RWPE2 (cell line): ENCODE data around the gene PAQR5.
A peak's percentile ranks its signal among the peaks of the same experiment; 100 is the strongest.

ENCODE experiments used
- ATAC-seq: fragments of 200-7000 bp; cut with Tn5 transposase; 3 replicates; pipeline ENCODE4 v1.9.1; 2021; ENCODE audit warnings: low read depth
- DNase-seq: peaks from one replicate; pipeline ENCODE4 v3.0.0-alpha.2; 2020; ENCODE audit warnings: low spot score
- H3K27ac ChIP-seq: fragments of 450-650 bp; 2 replicates; pipeline ENCODE4 v1.5.1; 2017; ENCODE audit warnings: mild to moderate bottlenecking; ENCODE audit not compliant: poor library complexity, severe bottlenecking
- H3K27me3 ChIP-seq: fragments of 250-450 bp; sonication (Bioruptor Pico); 2 replicates; pipeline ENCODE4 v1.5.1; 2021; ENCODE audit warnings: mild to moderate bottlenecking, moderate library complexity; ENCODE audit not compliant: insufficient read depth, poor library complexity, severe bottlenecking
- H3K36me3 ChIP-seq: fragments of 250-450 bp; sonication (Bioruptor Pico); 2 replicates; pipeline ENCODE4 v1.5.1; 2020; ENCODE audit warnings: low read depth, mild to moderate bottlenecking, moderate library complexity
- H3K4me1 ChIP-seq: fragments of 250-450 bp; sonication (Bioruptor Pico); 2 replicates; pipeline ENCODE4 v1.5.1; 2021; ENCODE audit warnings: mild to moderate bottlenecking, moderate library complexity; ENCODE audit not compliant: insufficient read depth, poor library complexity, severe bottlenecking
- H3K4me3 ChIP-seq: fragments of 250-450 bp; sonication (Bioruptor Pico); 2 replicates; pipeline ENCODE4 v1.5.1; 2021; ENCODE audit warnings: mild to moderate bottlenecking, moderate library complexity; ENCODE audit not compliant: severe bottlenecking
- H3K9me3 ChIP-seq: fragments of 250-450 bp; sonication (Bioruptor Pico); 2 replicates; pipeline ENCODE4 v1.5.1; 2021; ENCODE audit warnings: mild to moderate bottlenecking, moderate library complexity; ENCODE audit not compliant: severe bottlenecking
- TF ChIP-seq, protein P1 (sequence below): fragments of 450-650 bp; IDR thresholded peaks from one replicate; pipeline ENCODE4 v1.5.1; 2017; ENCODE audit warnings: mild to moderate bottlenecking, moderate library complexity; ENCODE audit not compliant: poor library complexity, severe bottlenecking

The PAQR5 gene

DNA sequence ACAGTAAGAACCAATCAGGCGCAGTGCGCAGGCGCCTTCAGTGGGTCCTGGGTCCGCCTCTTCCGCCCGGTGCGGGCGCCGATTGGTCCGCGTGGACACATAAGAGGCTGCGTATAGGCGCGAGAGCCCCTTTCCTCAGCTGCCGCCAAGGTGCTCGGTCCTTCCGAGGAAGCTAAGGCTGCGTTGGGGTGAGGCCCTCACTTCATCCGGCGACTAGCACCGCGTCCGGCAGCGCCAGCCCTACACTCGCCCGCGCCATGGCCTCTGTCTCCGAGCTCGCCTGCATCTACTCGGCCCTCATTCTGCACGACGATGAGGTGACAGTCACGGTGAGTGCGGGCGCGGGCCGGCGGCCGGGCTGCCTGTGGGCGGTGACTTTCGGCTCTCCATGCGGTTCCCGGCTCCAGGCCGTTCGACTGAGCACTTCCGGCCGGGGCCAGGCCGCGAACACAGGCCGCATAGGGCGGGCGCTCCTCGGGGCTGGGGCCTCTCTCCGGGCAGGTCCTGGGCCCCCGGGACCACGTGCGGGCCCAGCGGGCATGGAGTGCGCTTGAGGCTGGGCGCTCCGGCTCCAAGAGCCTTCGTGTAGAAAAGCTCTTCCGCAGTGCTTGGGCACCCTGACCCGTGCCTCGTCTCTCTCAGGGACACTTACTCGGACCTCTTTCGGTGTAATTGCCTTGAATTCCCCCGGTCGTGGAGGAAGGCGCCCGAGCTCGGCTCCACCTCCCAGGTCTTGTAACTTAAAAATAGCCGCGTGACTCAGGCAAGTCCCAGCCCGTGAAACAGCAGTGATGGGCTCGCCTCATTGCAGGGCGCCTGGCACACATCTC is 154.2 kb downstream of the PAQR5 start, which contains the start of gene RPLP1:
Gene RPLP1, plus strand, starts transcription at position 127 of the 830 bp plus-strand sequence. Its CDS starts 131 bp downstream, at position 258.
- TF ChIP-seq, protein P1, sequence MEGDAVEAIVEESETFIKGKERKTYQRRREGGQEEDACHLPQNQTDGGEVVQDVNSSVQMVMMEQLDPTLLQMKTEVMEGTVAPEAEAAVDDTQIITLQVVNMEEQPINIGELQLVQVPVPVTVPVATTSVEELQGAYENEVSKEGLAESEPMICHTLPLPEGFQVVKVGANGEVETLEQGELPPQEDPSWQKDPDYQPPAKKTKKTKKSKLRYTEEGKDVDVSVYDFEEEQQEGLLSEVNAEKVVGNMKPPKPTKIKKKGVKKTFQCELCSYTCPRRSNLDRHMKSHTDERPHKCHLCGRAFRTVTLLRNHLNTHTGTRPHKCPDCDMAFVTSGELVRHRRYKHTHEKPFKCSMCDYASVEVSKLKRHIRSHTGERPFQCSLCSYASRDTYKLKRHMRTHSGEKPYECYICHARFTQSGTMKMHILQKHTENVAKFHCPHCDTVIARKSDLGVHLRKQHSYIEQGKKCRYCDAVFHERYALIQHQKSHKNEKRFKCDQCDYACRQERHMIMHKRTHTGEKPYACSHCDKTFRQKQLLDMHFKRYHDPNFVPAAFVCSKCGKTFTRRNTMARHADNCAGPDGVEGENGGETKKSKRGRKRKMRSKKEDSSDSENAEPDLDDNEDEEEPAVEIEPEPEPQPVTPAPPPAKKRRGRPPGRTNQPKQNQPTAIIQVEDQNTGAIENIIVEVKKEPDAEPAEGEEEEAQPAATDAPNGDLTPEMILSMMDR, result no peak
- DNase-seq, result peak; percentile 97

GRCh38 chr15:69454953-69455352 is 156.2 kb downstream of the PAQR5 start:
- DNase-seq, result no peak
- H3K4me1 ChIP-seq, result peaks cover 17% of the 10 kb centered on the region
- peak overlapping the region; percentile 85 for H3K27ac ChIP-seq
- H3K27me3 ChIP-seq, result no peaks in the 10 kb centered on the region
- ATAC-seq, result no peak
- no peaks in the 10 kb centered on the region for H3K9me3 ChIP-seq
- H3K36me3 ChIP-seq, result peaks cover 53% of the 10 kb centered on the region
- TF ChIP-seq, protein P1, result no peak
- H3K4me3 ChIP-seq, result peak overlapping the region; percentile 92

More for the DNA sequence above, 154.2 kb downstream of the PAQR5 start, which contains the start of gene RPLP1:
- H3K4me1 ChIP-seq, result peaks cover 17% of the 10 kb centered on the region
- H3K27ac ChIP-seq, result peak within 1 kb of the TSS; percentile 85
- no peaks in the 10 kb centered on the region for H3K9me3 ChIP-seq
- H3K27me3 ChIP-seq, result no peaks in the 10 kb centered on the region
- ATAC-seq, result peak; percentile 77
- peaks cover 61% of the 10 kb centered on the region for H3K36me3 ChIP-seq
- peak within 1 kb of the TSS; percentile 92 for H3K4me3 ChIP-seq

DNA sequence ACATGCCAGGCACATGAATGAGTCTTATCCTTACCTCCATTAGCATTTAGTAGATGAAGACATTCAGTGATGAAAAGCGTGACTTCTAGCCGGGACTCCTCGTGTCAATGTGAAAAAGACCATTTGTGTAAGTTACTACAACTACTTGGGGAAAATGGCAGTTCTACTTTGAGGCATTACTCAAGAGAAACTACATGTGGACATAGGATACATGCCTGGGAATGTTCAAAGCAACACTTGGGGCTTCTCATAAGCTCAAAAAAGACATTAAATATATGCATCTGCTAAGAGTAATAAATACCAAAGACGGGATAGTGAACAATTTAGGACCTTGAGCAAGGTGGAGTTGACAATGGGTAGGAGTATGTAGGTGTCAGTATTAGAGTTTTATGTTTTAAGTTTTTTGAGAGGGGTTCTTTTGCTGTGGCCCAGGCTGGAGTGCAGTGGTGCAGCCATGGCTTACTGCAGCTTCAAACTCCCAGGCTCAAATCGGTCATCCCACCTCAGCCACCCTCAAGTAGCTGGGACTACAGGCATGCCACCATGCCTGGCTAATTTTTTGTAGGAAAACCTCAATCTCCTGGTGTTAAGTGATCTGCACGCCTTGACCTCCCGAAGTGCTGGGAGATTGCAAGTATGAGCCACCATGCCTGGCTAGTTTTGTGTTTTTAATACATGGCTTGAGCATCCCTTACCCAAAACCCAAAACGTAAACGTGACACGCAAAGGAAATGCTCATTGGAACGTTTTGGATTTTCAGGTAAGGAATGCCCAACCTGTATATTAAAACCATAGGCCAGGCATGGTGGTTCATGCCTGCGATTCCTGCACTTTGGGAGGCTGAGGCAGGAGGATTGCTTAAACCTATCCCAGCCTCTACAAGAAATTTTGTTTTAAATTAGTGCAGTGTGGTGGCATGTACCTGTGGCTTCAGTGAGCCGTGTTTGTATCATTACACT is 157.8 kb downstream of the PAQR5 start:
- Histone ChIP-seq H3K4me3 (no peak overlapping the region), H3K4me1 (peaks cover 12% of the 10 kb centered on the region), H3K9me3 (no peaks in the 10 kb centered on the region), H3K27me3 (no peaks in the 10 kb centered on the region), H3K36me3 (peaks cover 53% of the 10 kb centered on the region), H3K27ac (peak overlapping the region; percentile 1)
- TF ChIP-seq, protein P1, result no peak
- DNase-seq (no peak), ATAC-seq (no peak)
